22Rv1 (cell line): ENCODE data around the gene TK1.
A peak's percentile ranks its signal among the peaks of the same experiment; 100 is the strongest.

ENCODE experiments used
- ZFX ChIP-seq: fragments of 450-650 bp; IDR thresholded peaks from 2 replicates; pipeline ENCODE4 v1.6.1; 2017; ENCODE audit warnings: antibody characterized with exemption, borderline replicate concordance
- TF ChIP-seq, protein P1 (sequence below): fragments of 450-650 bp; IDR thresholded peaks from 2 replicates; pipeline ENCODE4 v1.5.1; 2017; ENCODE audit warnings: mild to moderate bottlenecking

DNA sequence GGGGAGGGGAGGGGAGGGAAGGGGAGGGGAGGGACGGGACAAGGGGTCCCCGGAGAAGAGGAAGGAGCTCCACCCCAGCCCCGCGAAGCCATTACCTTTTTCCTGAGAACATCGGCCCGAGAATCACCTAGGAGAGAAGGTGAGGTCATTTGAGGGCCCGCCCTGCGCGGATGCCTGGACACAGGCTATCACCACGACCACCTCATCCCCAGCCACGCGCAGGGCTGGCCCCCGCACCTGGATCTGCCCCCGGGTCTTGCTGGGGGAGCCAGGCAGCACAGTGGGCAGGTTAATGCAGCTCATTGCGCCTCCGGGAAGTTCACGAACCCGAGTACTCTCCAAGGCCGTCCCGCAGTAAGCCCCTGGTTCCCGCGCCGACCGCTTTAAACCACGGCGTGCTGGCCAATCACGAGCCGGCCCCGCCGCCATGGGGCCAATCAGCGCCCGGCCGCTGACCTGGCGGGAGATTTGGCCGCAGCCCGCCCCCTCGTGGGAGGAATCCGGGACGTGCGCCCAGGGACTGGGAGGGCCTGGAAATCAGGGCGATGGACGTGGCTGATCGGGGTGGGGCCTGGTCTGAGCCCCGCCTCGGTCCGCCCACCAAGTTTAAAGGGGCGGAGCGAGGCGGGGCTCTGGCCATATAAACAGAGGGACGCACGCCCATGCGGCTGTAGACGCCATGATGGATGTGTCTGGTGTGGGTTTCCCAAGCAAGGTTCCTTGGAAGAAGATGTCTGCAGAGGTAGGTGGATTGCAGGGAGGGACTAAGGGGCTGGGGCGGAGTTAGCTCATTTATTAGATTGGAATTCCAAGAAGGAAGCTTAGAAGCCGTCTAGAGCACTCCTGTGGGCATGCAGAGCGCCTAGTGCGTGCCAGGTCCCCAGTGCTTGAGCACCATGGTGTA is at the start of gene TK1, which contains the start of gene AFMID:
- TF ChIP-seq, protein P1, sequence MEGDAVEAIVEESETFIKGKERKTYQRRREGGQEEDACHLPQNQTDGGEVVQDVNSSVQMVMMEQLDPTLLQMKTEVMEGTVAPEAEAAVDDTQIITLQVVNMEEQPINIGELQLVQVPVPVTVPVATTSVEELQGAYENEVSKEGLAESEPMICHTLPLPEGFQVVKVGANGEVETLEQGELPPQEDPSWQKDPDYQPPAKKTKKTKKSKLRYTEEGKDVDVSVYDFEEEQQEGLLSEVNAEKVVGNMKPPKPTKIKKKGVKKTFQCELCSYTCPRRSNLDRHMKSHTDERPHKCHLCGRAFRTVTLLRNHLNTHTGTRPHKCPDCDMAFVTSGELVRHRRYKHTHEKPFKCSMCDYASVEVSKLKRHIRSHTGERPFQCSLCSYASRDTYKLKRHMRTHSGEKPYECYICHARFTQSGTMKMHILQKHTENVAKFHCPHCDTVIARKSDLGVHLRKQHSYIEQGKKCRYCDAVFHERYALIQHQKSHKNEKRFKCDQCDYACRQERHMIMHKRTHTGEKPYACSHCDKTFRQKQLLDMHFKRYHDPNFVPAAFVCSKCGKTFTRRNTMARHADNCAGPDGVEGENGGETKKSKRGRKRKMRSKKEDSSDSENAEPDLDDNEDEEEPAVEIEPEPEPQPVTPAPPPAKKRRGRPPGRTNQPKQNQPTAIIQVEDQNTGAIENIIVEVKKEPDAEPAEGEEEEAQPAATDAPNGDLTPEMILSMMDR: peak; percentile 74
- no peak for TF ChIP-seq ZFX
